SK-N-SH (cell line): Measurements from ENCODE around the gene MCUB. TPM values are rescaled to one million over a fixed set of nuclear protein-coding genes. Genes with fewer than 3 reads are reported as not detected.

Experiments
- CTCF ChIA-PET: fragments of 300-600, 350-600 bp; formaldehyde crosslinking; extraction: SDS; loops from one replicate; lab custom pipeline; 2021; lab: Yijun Ruan, JAX
- POLR2A ChIA-PET: fragments of 350-600 bp; sonication (Branson Sonifier 250); formaldehyde crosslinking; extraction: SDS; loops from one replicate; lab custom pipeline; 2020; ENCODE audit warnings: antibody characterized with exemption, inconsistent platforms; lab: Yijun Ruan, JAX
- DNase-seq: peaks from one replicate; pipeline ENCODE4 v3.0.0; 2012
- H2AFZ ChIP-seq: fragments of 200-600 bp; sonication (generic); 2 replicates; pipeline ENCODE4 v1.8.1; 2016; ENCODE audit warnings: antibody characterized with exemption, mild to moderate bottlenecking, low read depth
- H3F3A ChIP-seq: fragments of 200-600 bp; sonication (generic); replicated peaks from 2 replicates; pipeline ENCODE3; 2016; ENCODE audit warnings: antibody characterized with exemption, mild to moderate bottlenecking; ENCODE audit not compliant: insufficient read depth
- H3K27ac ChIP-seq, 2 experiments: fragments of 200-500 bp in 1 of 2; fragments of 200-600 bp in 1 of 2; sonication (Bioruptor generic) in 1 of 2; sonication (generic), shearing (Covaris generic) in 1 of 2; 2 replicates each; pipeline versions ENCODE4 v1.5.1 to v1.6.1; 2014 to 2016; ENCODE audit warnings: low read depth in 2 of 2, inconsistent platforms in 1 of 2, low read length in 1 of 2, mild to moderate bottlenecking in 1 of 2, mixed read lengths in 1 of 2
- H3K27me3 ChIP-seq: fragments of 200-600 bp; sonication (generic), shearing (Covaris generic); 2 replicates; pipeline ENCODE4 v1.6.1; 2016; ENCODE audit warnings: mixed run types; ENCODE audit not compliant: insufficient read depth
- H3K36me3 ChIP-seq, 2 experiments: fragments of 200-500 bp in 1 of 2; fragments of 200-600 bp in 1 of 2; sonication (Bioruptor generic) in 1 of 2; sonication (generic) in 1 of 2; replicated peaks in 1 of 2; 2 replicates each; pipeline versions ENCODE3 to v1.5.1; 2014 to 2016; ENCODE audit warnings: low read length in 1 of 2, mild to moderate bottlenecking in 1 of 2; ENCODE audit not compliant: insufficient read depth in 2 of 2, control insufficient read depth in 1 of 2
- H3K4me1 ChIP-seq, 2 experiments: fragments of 200-500 bp in 1 of 2; fragments of 200-600 bp in 1 of 2; sonication (Bioruptor generic) in 1 of 2; sonication (generic), shearing (Covaris generic) in 1 of 2; 2 replicates each; pipeline versions ENCODE4 v1.5.1 to v1.6.1; 2014 to 2016; ENCODE audit warnings: low read depth in 1 of 2, low read length in 1 of 2, mixed run types in 1 of 2; ENCODE audit not compliant: insufficient read depth in 2 of 2, control insufficient read depth in 1 of 2
- H3K4me2 ChIP-seq: fragments of 200-600 bp; sonication (generic), shearing (Covaris generic); 2 replicates; pipeline ENCODE4 v1.6.1; 2017; ENCODE audit warnings: mixed run types
- H3K4me3 ChIP-seq, 2 experiments: fragments of 200-500 bp in 1 of 2; fragments of 200-600 bp in 1 of 2; sonication (Bioruptor generic) in 1 of 2; sonication (generic), shearing (Covaris generic) in 1 of 2; 2 replicates each; pipeline versions ENCODE4 v1.5.1 to v1.8.1; 2014 to 2016; ENCODE audit warnings: low read depth in 2 of 2, inconsistent platforms in 1 of 2, low read length in 1 of 2, mild to moderate bottlenecking in 1 of 2, mixed read lengths in 1 of 2, moderate library complexity in 1 of 2
- H3K79me2 ChIP-seq: fragments of 200-600 bp; sonication (generic); 2 replicates; pipeline ENCODE4 v1.8.1; 2017; ENCODE audit warnings: mild to moderate bottlenecking; ENCODE audit not compliant: insufficient read depth
- H3K9ac ChIP-seq: fragments of 200-600 bp; sonication (generic); 2 replicates; pipeline ENCODE4 v1.6.1; 2017; ENCODE audit warnings: mixed run types
- H3K9me2 ChIP-seq: fragments of 200-600 bp; sonication (generic); 2 replicates; pipeline ENCODE4 v1.6.1; 2017; ENCODE audit warnings: mixed run types
- H3K9me3 ChIP-seq: fragments of 200-600 bp; sonication (generic); 2 replicates; pipeline ENCODE4 v1.6.1; 2017; ENCODE audit warnings: mixed run types, mild to moderate bottlenecking, moderate library complexity
- H4K20me1 ChIP-seq: fragments of 200-600 bp; sonication (generic); 2 replicates; pipeline ENCODE4 v1.6.1; 2017; ENCODE audit warnings: mild to moderate bottlenecking, mixed run types; ENCODE audit not compliant: insufficient read depth
- CHD2 ChIP-seq: fragments of 150-350 bp; IDR thresholded peaks from 2 replicates; pipeline ENCODE4 v1.6.1; 2018; ENCODE audit warnings: low read length; ENCODE audit not compliant: partially characterized antibody
- EP300 ChIP-seq, 2 experiments: IDR thresholded peaks; 2 replicates each; pipeline versions ENCODE4 v1.4.0 to v1.6.1; 2012; ENCODE audit warnings: borderline replicate concordance in 1 of 2, low read depth in 1 of 2, low read length in 1 of 2
- FOXJ3 ChIP-seq: sonication (generic); formaldehyde crosslinking; IDR thresholded peaks from 2 replicates; pipeline ENCODE4 v1.5.1; 2020; ENCODE audit warnings: mild to moderate bottlenecking, missing genetic modification reagents
- GATA2 ChIP-seq: sonication (generic); formaldehyde crosslinking; IDR thresholded peaks from 2 replicates; pipeline ENCODE4 v1.5.0; 2020; ENCODE audit warnings: mild to moderate bottlenecking, missing genetic modification reagents
- RCOR1 ChIP-seq: fragments of 150-350 bp; IDR thresholded peaks from 2 replicates; pipeline ENCODE4 v1.6.1; 2017; ENCODE audit warnings: antibody characterized with exemption, low read length
- RXRA ChIP-seq: IDR thresholded peaks from 2 replicates; pipeline ENCODE4 v1.4.0; 2012; ENCODE audit warnings: low read depth, mild to moderate bottlenecking, borderline replicate concordance
- SMC3 ChIP-seq: IDR thresholded peaks from 2 replicates; pipeline ENCODE4 v1.6.1; 2012; ENCODE audit warnings: low read depth, low read length, improper control_type of control experiment
- TAF1 ChIP-seq: IDR thresholded peaks from 2 replicates; pipeline ENCODE4 v1.6.1; 2012; ENCODE audit warnings: low read depth, mild to moderate bottlenecking, low read length, moderate library complexity, borderline replicate concordance
- TCF12 ChIP-seq: IDR thresholded peaks from 2 replicates; pipeline ENCODE4 v1.4.0; 2012
- TEAD4 ChIP-seq: IDR thresholded peaks from 2 replicates; pipeline ENCODE4 v1.4.0; 2012; ENCODE audit warnings: mild to moderate bottlenecking, borderline replicate concordance; ENCODE audit not compliant: insufficient read depth
- YY1 ChIP-seq: IDR thresholded peaks from 2 replicates; pipeline ENCODE4 v1.4.0; 2012; ENCODE audit warnings: low read depth, mild to moderate bottlenecking
- WGBS: methylation state at CpG from one replicate; pipeline ENCODE4 v1.1.6; 2017; ENCODE audit warnings: low lambda C conversion rate; 5-methylcytosine and 5-hydroxymethylcytosine counted together
- polyA plus RNA-seq, 3 experiments: library from polyadenylated mRNA; depleted of rRNA; stranded (reverse); fragments of >200 nt; gene quantifications; 2 replicates each; pipeline ENCODE4 v1.2.3, GENCODE V29; 2012
- TF ChIP-seq, protein P1 (sequence below): IDR thresholded peaks from 2 replicates; pipeline ENCODE4 v1.6.1; 2012; ENCODE audit warnings: mild to moderate bottlenecking, low read depth, low read length, moderate library complexity
- TF ChIP-seq, protein P2 (sequence below): fragments of 150-350 bp; IDR thresholded peaks from 2 replicates; pipeline ENCODE4 v1.6.1; 2017; ENCODE audit warnings: antibody characterized with exemption, low read length, low read depth, borderline replicate concordance
- TF ChIP-seq, protein P3 (sequence below): IDR thresholded peaks from 2 replicates; pipeline ENCODE4 v1.4.0; 2012; ENCODE audit warnings: low read depth, borderline replicate concordance
- TF ChIP-seq, protein P4 (sequence below): IDR thresholded peaks from 2 replicates; pipeline ENCODE4 v1.4.0; 2012; ENCODE audit warnings: low read depth, borderline replicate concordance
- TF ChIP-seq, protein P5 (sequence below): IDR thresholded peaks from 2 replicates; pipeline ENCODE4; 2012

MCUB gene
- polyA plus RNA-seq, 1 of the 3 experiments (the other 2 are of a cell fraction): 39.3 TPM

DNA sequence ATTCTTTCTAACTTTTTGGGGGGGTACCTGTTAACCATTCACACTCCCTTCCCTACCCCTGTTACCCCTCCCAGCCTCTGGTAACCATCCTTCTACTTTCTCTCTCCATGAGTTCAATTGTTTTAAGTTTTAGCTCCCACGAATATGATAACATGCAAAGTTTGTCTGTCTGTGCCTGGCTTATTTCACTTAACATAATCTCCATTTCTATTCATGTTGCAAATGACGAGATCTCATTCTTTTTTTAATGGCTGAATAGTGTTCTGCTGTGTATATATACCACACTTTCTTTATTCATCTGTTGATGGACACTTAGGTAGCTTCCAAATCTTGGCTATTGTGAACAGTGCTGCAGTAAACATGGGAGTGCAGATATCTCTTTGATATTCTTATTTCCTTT, 41.3 kb downstream of the MCUB start:
- H3K27me3 ChIP-seq: no peaks in the 10 kb centered on the region
- DNase-seq: no peak
- no peak overlapping the region for H3K27ac ChIP-seq
- ChIA-PET POLR2A (no interaction called here), CTCF (no interaction called here)
- H3K4me1 ChIP-seq: no peaks in the 10 kb centered on the region
- no peak overlapping the region for H3K4me2 ChIP-seq
- no peak overlapping the region for H3K4me3 ChIP-seq
- no peak overlapping the region for H3K9ac ChIP-seq
- H4K20me1 ChIP-seq: no peaks in the 10 kb centered on the region
- H3K79me2 ChIP-seq: no peaks in the 10 kb centered on the region
- no peaks in the 10 kb centered on the region for H3K9me3 ChIP-seq
- no peaks in the 10 kb centered on the region for H3F3A ChIP-seq
- TF ChIP-seq RXRA: no peak
- no peak for TF ChIP-seq FOXJ3 (CRISPR knock-in tag)
- TF ChIP-seq SMC3: no peak
- TF ChIP-seq GATA2: no peak
- TF ChIP-seq, protein P1, sequence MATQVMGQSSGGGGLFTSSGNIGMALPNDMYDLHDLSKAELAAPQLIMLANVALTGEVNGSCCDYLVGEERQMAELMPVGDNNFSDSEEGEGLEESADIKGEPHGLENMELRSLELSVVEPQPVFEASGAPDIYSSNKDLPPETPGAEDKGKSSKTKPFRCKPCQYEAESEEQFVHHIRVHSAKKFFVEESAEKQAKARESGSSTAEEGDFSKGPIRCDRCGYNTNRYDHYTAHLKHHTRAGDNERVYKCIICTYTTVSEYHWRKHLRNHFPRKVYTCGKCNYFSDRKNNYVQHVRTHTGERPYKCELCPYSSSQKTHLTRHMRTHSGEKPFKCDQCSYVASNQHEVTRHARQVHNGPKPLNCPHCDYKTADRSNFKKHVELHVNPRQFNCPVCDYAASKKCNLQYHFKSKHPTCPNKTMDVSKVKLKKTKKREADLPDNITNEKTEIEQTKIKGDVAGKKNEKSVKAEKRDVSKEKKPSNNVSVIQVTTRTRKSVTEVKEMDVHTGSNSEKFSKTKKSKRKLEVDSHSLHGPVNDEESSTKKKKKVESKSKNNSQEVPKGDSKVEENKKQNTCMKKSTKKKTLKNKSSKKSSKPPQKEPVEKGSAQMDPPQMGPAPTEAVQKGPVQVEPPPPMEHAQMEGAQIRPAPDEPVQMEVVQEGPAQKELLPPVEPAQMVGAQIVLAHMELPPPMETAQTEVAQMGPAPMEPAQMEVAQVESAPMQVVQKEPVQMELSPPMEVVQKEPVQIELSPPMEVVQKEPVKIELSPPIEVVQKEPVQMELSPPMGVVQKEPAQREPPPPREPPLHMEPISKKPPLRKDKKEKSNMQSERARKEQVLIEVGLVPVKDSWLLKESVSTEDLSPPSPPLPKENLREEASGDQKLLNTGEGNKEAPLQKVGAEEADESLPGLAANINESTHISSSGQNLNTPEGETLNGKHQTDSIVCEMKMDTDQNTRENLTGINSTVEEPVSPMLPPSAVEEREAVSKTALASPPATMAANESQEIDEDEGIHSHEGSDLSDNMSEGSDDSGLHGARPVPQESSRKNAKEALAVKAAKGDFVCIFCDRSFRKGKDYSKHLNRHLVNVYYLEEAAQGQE: no peak
- TF ChIP-seq YY1: no peak
- TF ChIP-seq, protein P2, sequence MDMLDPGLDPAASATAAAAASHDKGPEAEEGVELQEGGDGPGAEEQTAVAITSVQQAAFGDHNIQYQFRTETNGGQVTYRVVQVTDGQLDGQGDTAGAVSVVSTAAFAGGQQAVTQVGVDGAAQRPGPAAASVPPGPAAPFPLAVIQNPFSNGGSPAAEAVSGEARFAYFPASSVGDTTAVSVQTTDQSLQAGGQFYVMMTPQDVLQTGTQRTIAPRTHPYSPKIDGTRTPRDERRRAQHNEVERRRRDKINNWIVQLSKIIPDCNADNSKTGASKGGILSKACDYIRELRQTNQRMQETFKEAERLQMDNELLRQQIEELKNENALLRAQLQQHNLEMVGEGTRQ: no peak
- TF ChIP-seq, protein P3, sequence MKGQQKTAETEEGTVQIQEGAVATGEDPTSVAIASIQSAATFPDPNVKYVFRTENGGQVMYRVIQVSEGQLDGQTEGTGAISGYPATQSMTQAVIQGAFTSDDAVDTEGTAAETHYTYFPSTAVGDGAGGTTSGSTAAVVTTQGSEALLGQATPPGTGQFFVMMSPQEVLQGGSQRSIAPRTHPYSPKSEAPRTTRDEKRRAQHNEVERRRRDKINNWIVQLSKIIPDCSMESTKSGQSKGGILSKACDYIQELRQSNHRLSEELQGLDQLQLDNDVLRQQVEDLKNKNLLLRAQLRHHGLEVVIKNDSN: no peak
- no peak for TF ChIP-seq TCF12
- TF ChIP-seq EP300 (IDR thresholded peaks at IDR 0.05; ENCODE audit: borderline replicate concordance in 1 of 2, low read depth in 1 of 2, low read length in 1 of 2): no peak
- no peak for TF ChIP-seq CHD2
- TF ChIP-seq TEAD4: no peak
- H3K9me2 ChIP-seq: no peaks in the 10 kb centered on the region
- WGBS: 49% methylated on average over 2 of the region's 2 CpGs
- no peak overlapping the region for H2AFZ ChIP-seq
- no peaks in the 10 kb centered on the region for H3K36me3 ChIP-seq

DNA sequence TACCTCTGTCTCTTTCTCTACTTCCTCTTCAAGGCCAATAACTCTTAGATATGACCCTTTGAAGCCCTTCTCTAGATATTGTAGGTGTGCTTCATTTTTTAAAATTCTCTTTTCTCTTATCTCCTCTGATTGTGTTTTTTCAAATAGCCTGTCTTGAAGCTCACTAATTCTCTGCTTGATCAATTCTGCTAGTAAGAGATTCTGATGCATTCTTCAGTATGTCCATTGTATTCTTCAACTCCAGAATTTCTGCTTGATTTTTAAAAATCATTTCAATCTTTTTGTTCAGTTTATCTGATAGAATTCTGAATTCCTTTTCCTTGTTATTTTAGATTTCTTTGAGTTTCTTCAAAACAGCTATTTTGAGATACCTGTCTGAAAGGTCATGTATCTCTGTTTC, 47.9 kb downstream of the MCUB start:
- Histone ChIP-seq H2AFZ (no peak overlapping the region), H3K9ac (no peak overlapping the region), H4K20me1 (no peaks in the 10 kb centered on the region), H3F3A (no peaks in the 10 kb centered on the region), H3K27ac (no peak overlapping the region), H3K4me3 (no peak overlapping the region), H3K36me3 (no peaks in the 10 kb centered on the region), H3K27me3 (no peaks in the 10 kb centered on the region), H3K9me2 (no peaks in the 10 kb centered on the region), H3K4me1 (no peaks in the 10 kb centered on the region), H3K9me3 (no peaks in the 10 kb centered on the region), H3K4me2 (no peak overlapping the region), H3K79me2 (no peaks in the 10 kb centered on the region)
- no peak for DNase-seq
- POLR2A ChIA-PET: no interaction called here
- CTCF ChIA-PET: no interaction called here
- no peak for TF ChIP-seq RCOR1
- TF ChIP-seq, protein P4, sequence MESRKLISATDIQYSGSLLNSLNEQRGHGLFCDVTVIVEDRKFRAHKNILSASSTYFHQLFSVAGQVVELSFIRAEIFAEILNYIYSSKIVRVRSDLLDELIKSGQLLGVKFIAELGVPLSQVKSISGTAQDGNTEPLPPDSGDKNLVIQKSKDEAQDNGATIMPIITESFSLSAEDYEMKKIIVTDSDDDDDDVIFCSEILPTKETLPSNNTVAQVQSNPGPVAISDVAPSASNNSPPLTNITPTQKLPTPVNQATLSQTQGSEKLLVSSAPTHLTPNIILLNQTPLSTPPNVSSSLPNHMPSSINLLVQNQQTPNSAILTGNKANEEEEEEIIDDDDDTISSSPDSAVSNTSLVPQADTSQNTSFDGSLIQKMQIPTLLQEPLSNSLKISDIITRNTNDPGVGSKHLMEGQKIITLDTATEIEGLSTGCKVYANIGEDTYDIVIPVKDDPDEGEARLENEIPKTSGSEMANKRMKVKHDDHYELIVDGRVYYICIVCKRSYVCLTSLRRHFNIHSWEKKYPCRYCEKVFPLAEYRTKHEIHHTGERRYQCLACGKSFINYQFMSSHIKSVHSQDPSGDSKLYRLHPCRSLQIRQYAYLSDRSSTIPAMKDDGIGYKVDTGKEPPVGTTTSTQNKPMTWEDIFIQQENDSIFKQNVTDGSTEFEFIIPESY: no peak
- TF ChIP-seq, protein P1: no peak
- no peak for TF ChIP-seq TAF1
- TF ChIP-seq, protein P5, sequence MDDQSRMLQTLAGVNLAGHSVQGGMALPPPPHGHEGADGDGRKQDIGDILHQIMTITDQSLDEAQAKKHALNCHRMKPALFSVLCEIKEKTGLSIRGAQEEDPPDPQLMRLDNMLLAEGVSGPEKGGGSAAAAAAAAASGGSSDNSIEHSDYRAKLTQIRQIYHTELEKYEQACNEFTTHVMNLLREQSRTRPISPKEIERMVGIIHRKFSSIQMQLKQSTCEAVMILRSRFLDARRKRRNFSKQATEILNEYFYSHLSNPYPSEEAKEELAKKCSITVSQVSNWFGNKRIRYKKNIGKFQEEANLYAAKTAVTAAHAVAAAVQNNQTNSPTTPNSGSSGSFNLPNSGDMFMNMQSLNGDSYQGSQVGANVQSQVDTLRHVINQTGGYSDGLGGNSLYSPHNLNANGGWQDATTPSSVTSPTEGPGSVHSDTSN: no peak
